Measurements from ENCODE around the gene NAA20.

- TF ChIP-seq, protein P1, sequence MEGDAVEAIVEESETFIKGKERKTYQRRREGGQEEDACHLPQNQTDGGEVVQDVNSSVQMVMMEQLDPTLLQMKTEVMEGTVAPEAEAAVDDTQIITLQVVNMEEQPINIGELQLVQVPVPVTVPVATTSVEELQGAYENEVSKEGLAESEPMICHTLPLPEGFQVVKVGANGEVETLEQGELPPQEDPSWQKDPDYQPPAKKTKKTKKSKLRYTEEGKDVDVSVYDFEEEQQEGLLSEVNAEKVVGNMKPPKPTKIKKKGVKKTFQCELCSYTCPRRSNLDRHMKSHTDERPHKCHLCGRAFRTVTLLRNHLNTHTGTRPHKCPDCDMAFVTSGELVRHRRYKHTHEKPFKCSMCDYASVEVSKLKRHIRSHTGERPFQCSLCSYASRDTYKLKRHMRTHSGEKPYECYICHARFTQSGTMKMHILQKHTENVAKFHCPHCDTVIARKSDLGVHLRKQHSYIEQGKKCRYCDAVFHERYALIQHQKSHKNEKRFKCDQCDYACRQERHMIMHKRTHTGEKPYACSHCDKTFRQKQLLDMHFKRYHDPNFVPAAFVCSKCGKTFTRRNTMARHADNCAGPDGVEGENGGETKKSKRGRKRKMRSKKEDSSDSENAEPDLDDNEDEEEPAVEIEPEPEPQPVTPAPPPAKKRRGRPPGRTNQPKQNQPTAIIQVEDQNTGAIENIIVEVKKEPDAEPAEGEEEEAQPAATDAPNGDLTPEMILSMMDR (IDR thresholded peaks at IDR 0.05), result no peak
- TF ChIP-seq POLR2AphosphoS5 (IDR thresholded peaks at IDR 0.05), result no peak
- TF ChIP-seq POLR2A (IDR thresholded peaks at IDR 0.05), result no peak
These were observed 47.0 kb downstream of the NAA20 start for GRCh38 chr20:20063941-20064702.
